Uterus (tissue), 4 donors: ENCODE measurements around the gene GCLM. TPM values are rescaled to one million over a fixed set of nuclear protein-coding genes. Genes with fewer than 3 reads are reported as not detected.
"Not testable (repeated sequence)": the region's sequence is repeated elsewhere in the genome, so short reads cannot be mapped to it uniquely, and the experiment has no call there.

Experiments
- DNase-seq, 2 donors: peaks; one replicate each; pipeline ENCODE4 v3.0.0-alpha.2; 2019 to 2020
- H3K27ac ChIP-seq, 2 donors: fragments of 200-600 bp; sonication (generic); 1 replicate in 1 of 2; 2 replicates in 1 of 2; pipeline ENCODE4 v1.5.1; 2016 to 2018
- H3K27me3 ChIP-seq, 2 donors: fragments of 200-600 bp; sonication (generic); one replicate each; pipeline ENCODE4 v1.5.1; 2018 to 2019; ENCODE audit warnings: control low read depth in 1 of 2
- H3K36me3 ChIP-seq, 2 donors: fragments of 200-600 bp; sonication (generic); one replicate each; pipeline ENCODE4 v1.5.1; 2019; ENCODE audit warnings: control low read depth in 1 of 2
- H3K4me1 ChIP-seq, 2 donors: fragments of 200-600 bp; sonication (generic); one replicate each; pipeline ENCODE4 v1.5.1; 2018 to 2019; ENCODE audit warnings: control low read depth in 1 of 2
- H3K4me3 ChIP-seq, 2 donors: fragments of 200-600 bp; sonication (generic); 1 replicate in 1 of 2; 2 replicates in 1 of 2; pipeline ENCODE4 v1.5.1; 2018 to 2019; ENCODE audit warnings: mild to moderate bottlenecking in 1 of 2
- H3K9me3 ChIP-seq, 2 donors: fragments of 200-600 bp; sonication (generic); one replicate each; pipeline ENCODE4 v1.5.1; 2019; ENCODE audit warnings: control low read depth in 1 of 2
- CTCF ChIP-seq, 4 experiments: fragments of 200-600 bp in 2 of 4; fragments of 450-650 bp in 2 of 4; sonication (generic) in 2 of 4; IDR thresholded peaks; one replicate each; pipeline ENCODE4 v1.5.1; 2016 to 2019; ENCODE audit warnings: antibody characterized with exemption in 4 of 4, mild to moderate bottlenecking in 2 of 4, moderate library complexity in 1 of 4
- POLR2A ChIP-seq, 2 donors: fragments of 450-650 bp; IDR thresholded peaks; one replicate each; pipeline ENCODE4 v1.6.1; 2016; ENCODE audit warnings: antibody characterized with exemption in 2 of 2, mild to moderate bottlenecking in 1 of 2, moderate library complexity in 1 of 2
- intact Hi-C: fragments of 100-400 bp; cut with DNase I; formaldehyde crosslinking; loops from one replicate; pipeline ENCODE4 v1.15.1; 2023; ENCODE audit warnings: low total_unique reads
- total RNA-seq, 4 donors: library from RNA; depleted of rRNA in 3 of 4; stranded (reverse); fragments of >200 nt in 3 of 4; gene quantifications; one replicate each; pipeline versions ENCODE4 v1.1.0 to v1.2.4, GENCODE V29; 2014 to 2023
- donor health status: DM: yes; HTN: yes; CAD: no.

Gene GCLM
- total RNA-seq, 4 donors from 2014 or later, result 0.26 to 13.1 (median 9.2) TPM

- Histone ChIP-seq H3K27ac (no peak overlapping the region), H3K36me3 (no peaks in the 10 kb centered on the region), H3K27me3 (no peaks in the 10 kb centered on the region), H3K9me3 (no peaks in the 10 kb centered on the region), H3K4me3 (no peak overlapping the region), H3K4me1 (peaks cover 12 to 13% of the 10 kb centered on the region in 2 donors)
- no peak for TF ChIP-seq CTCF (IDR thresholded peaks at IDR 0.05)
- no peak for TF ChIP-seq POLR2A (IDR thresholded peaks at IDR 0.05)
- intact Hi-C loops, result no loop called here
- DNase-seq, result no peak
These were observed 31.7 kb downstream of the GCLM start for GRCh38 chr1:93877529-93877928.

- no peak overlapping the region for H3K4me3 ChIP-seq
- peaks cover 12 to 13% of the 10 kb centered on the region in 2 donors for H3K4me1 ChIP-seq
- no peaks in the 10 kb centered on the region for H3K9me3 ChIP-seq
- intact Hi-C loops, result no loop called here
- no peak for DNase-seq
- TF ChIP-seq POLR2A (IDR thresholded peaks at IDR 0.05) (no peak), CTCF (IDR thresholded peaks at IDR 0.05) (no peak)
- H3K27me3 ChIP-seq, result no peaks in the 10 kb centered on the region
- no peak overlapping the region for H3K27ac ChIP-seq
- no peaks in the 10 kb centered on the region for H3K36me3 ChIP-seq
These were observed 33.0 kb downstream of the GCLM start for GRCh38 chr1:93876244-93876643.

GRCh38 chr1:93874025-93874651 is 35.1 kb downstream of the GCLM start:
- TF ChIP-seq CTCF (IDR thresholded peaks at IDR 0.05), result peak; percentile 17 to 44 (median 24)
- no peak for TF ChIP-seq POLR2A (IDR thresholded peaks at IDR 0.05)
- no peaks in the 10 kb centered on the region for H3K9me3 ChIP-seq
- intact Hi-C loops, result no loop called here
- H3K27me3 ChIP-seq, result no peaks in the 10 kb centered on the region
- H3K36me3 ChIP-seq, result no peaks in the 10 kb centered on the region
- H3K4me3 ChIP-seq, result no peak overlapping the region
- H3K27ac ChIP-seq, result no peak overlapping the region
- H3K4me1 ChIP-seq, result peaks cover 7 to 12% of the 10 kb centered on the region in 2 donors
- no peak for DNase-seq

- no peak overlapping the region for H3K4me3 ChIP-seq
- no peak overlapping the region for H3K27ac ChIP-seq
- intact Hi-C loops, result no loop called here
- H3K4me1 ChIP-seq, result peaks cover 0 to 4% of the 10 kb centered on the region in 2 donors
- no peak for TF ChIP-seq POLR2A (IDR thresholded peaks at IDR 0.05)
- no peak for TF ChIP-seq CTCF (IDR thresholded peaks at IDR 0.05)
- DNase-seq, result no peak
- H3K36me3 ChIP-seq, result no peaks in the 10 kb centered on the region
- no peaks in the 10 kb centered on the region for H3K9me3 ChIP-seq
- no peaks in the 10 kb centered on the region for H3K27me3 ChIP-seq
These were observed 37.9 kb downstream of the GCLM start for GRCh38 chr1:93871366-93871765.

- Histone ChIP-seq H3K36me3 (no peaks in the 10 kb centered on the region), H3K9me3 (no peaks in the 10 kb centered on the region), H3K27me3 (no peaks in the 10 kb centered on the region), H3K4me1 (no peaks in the 10 kb centered on the region), H3K4me3 (no peak overlapping the region), H3K27ac (no peak overlapping the region)
- DNase-seq, result no peak
- intact Hi-C loops, result no loop called here
- no peak for TF ChIP-seq POLR2A (IDR thresholded peaks at IDR 0.05)
- TF ChIP-seq CTCF (IDR thresholded peaks at IDR 0.05), result no peak
These were observed 39.6 kb downstream of the GCLM start for GRCh38 chr1:93869653-93870052.

- intact Hi-C loops, H3K27ac ChIP-seq, H3K4me1 ChIP-seq, H3K4me3 ChIP-seq, DNase-seq, H3K27me3 ChIP-seq, H3K36me3 ChIP-seq, H3K9me3 ChIP-seq: not testable (repeated sequence)
These were observed 40.7 kb downstream of the GCLM start for GRCh38 chr1:93868492-93868891.
